Left ventricle myocardium superior (tissue), 1 donor: Measurements from ENCODE around the gene ACVR2B. TPM values are rescaled to one million over a fixed set of nuclear protein-coding genes. Genes with fewer than 3 reads are reported as not detected.

Experiments used
- ATAC-seq: fragments of 200-7000 bp; cut with Tn5 transposase; one replicate; pipeline ENCODE4 v1.9.1; 2020; ENCODE audit warnings: mild to moderate bottlenecking, moderate library complexity
- DNase-seq: peaks from one replicate; pipeline ENCODE4 v3.0.0-alpha.2; 2020
- intact Hi-C: fragments of 100-400 bp; cut with micrococcal nuclease; formaldehyde crosslinking; loops from one replicate; pipeline ENCODE4 v1.11.0; 2022
- total RNA-seq: library from RNA; stranded (reverse); fragmentation: NEBNext Ultra II Directional; extraction: Animal tissue kit (Norgen Biotek cat#: 25700); gene quantifications from one replicate; pipeline ENCODE4 v1.2.1, GENCODE V29; 2021
- donor health status: DM: no; HTN: yes; CAD: no; lungs with severe emphysema.

ACVR2B gene
- total RNA-seq, 1 donor from 2014 or later: 4.7 TPM

GRCh38 chr3:38478901-38479300 lies 25.2 kb downstream of the ACVR2B start:
- intact Hi-C loops: no loop called here
- DNase-seq: no peak
- ATAC-seq: no peak

- DNase-seq: peak; percentile 66
- intact Hi-C loops: loop anchor here (5.0 kb wide), 1 partner anchor 132 kb away; the partner anchor contains the start of gene XYLB
- peak; percentile 86 for ATAC-seq
These were observed 25.9 kb downstream of the ACVR2B start for GRCh38 chr3:38479431-38480092.

GRCh38 chr3:38480093-38480445 lies 26.4 kb downstream of the ACVR2B start:
- DNase-seq: no peak
- ATAC-seq: no peak
- intact Hi-C loops: loop anchor here (5.0 kb wide), 1 partner anchor 133 kb away; the partner anchor contains the start of gene XYLB

- no peak for ATAC-seq
- DNase-seq: no peak
- intact Hi-C loops: loop anchor here (5.0 kb wide), 1 partner anchor 134 kb away; the partner anchor contains the start of gene XYLB
These were observed 27.2 kb downstream of the ACVR2B start for GRCh38 chr3:38480930-38481329.

GRCh38 chr3:38482951-38483350 lies 29.3 kb downstream of the ACVR2B start:
- DNase-seq: no peak
- ATAC-seq: no peak
- intact Hi-C loops: loop anchor here (5.0 kb wide), 1 partner anchor 136 kb away; the partner anchor contains the start of gene XYLB

GRCh38 chr3:38487323-38487722 lies 33.6 kb downstream of the ACVR2B start:
- DNase-seq (no peak), ATAC-seq (no peak)
- intact Hi-C loops: no loop called here

- ATAC-seq: no peak
- intact Hi-C loops: no loop called here
These were observed 35.3 kb downstream of the ACVR2B start for GRCh38 chr3:38488949-38489348.

GRCh38 chr3:38489766-38490165 lies 36.1 kb downstream of the ACVR2B start:
- ATAC-seq (no peak), DNase-seq (no peak)
- intact Hi-C loops: loop anchor here (10.0 kb wide), 1 partner anchor 165 kb away; no protein-coding TSS in a partner anchor

More at GRCh38 chr3:38488949-38489348, 35.3 kb downstream of the ACVR2B start:
- DNase-seq: no peak

- intact Hi-C loops: loop anchor here (10.0 kb wide), 1 partner anchor 164 kb away; no protein-coding TSS in a partner anchor
- DNase-seq: no peak
- ATAC-seq: no peak
These were observed 36.8 kb downstream of the ACVR2B start for GRCh38 chr3:38490281-38491030.

- DNase-seq (no peak), ATAC-seq (no peak)
- intact Hi-C loops: loop anchor here (10.0 kb wide), 1 partner anchor 164 kb away; no protein-coding TSS in a partner anchor
These were observed 37.5 kb downstream of the ACVR2B start for GRCh38 chr3:38491215-38491614.

- no peak for DNase-seq
- intact Hi-C loops: loop anchor here (10.0 kb wide), 1 partner anchor 162 kb away; no protein-coding TSS in a partner anchor
These were observed 39.3 kb downstream of the ACVR2B start for GRCh38 chr3:38493031-38493430.

GRCh38 chr3:38496131-38496910 lies 42.6 kb downstream of the ACVR2B start, which contains the start of gene EXOG:
Gene EXOG (plus strand): TSS chr3:38496340. CDS start chr3:38496368, 28 bp downstream.
- DNase-seq (peak; percentile 95), ATAC-seq (peak; percentile 89)
- intact Hi-C loops: loop anchor here (10.0 kb wide), 1 partner anchor 158 kb away; no protein-coding TSS in a partner anchor

More at GRCh38 chr3:38493031-38493430, 39.3 kb downstream of the ACVR2B start:
- no peak for ATAC-seq

- intact Hi-C loops: loop anchor here (10.0 kb wide), 1 partner anchor 158 kb away; no protein-coding TSS in a partner anchor
- no peak for DNase-seq
- no peak for ATAC-seq
These were observed 43.3 kb downstream of the ACVR2B start for GRCh38 chr3:38497031-38497430.

- intact Hi-C loops: no loop called here
- DNase-seq (no peak), ATAC-seq (peak; percentile 75)
These were observed 47.2 kb downstream of the ACVR2B start for GRCh38 chr3:38500688-38501417.

GRCh38 chr3:38507120-38507519 lies 53.4 kb downstream of the ACVR2B start:
- intact Hi-C loops: no loop called here
- DNase-seq (no peak), ATAC-seq (no peak)

- intact Hi-C loops: no loop called here
These were observed 56.0 kb downstream of the ACVR2B start for GRCh38 chr3:38509732-38510131.

GRCh38 chr3:38510631-38511030 lies 56.9 kb downstream of the ACVR2B start:
- no peak for DNase-seq
- intact Hi-C loops: no loop called here
- ATAC-seq: no peak

More at GRCh38 chr3:38509732-38510131, 56.0 kb downstream of the ACVR2B start:
- ATAC-seq (no peak), DNase-seq (no peak)

GRCh38 chr3:38511546-38511945 lies 57.9 kb downstream of the ACVR2B start:
- ATAC-seq (no peak), DNase-seq (no peak)
- intact Hi-C loops: no loop called here
